Glutamatergic neuron (in vitro differentiated cells): ENCODE results near the gene RALB. TPM values are rescaled to one million over a fixed set of nuclear protein-coding genes. Genes with fewer than 3 reads are reported as not detected.

Experiments
- DNase-seq: peaks from one replicate; pipeline ENCODE4 v3.0.0; 2022
- H3K27ac Mint-ChIP-seq: one replicate; pipeline ENCODE4 v1.8.0; 2020; ENCODE audit warnings: mild to moderate bottlenecking, mixed read lengths, inconsistent platforms; ENCODE audit not compliant: unreplicated experiment
- H3K27me3 Mint-ChIP-seq: one replicate; pipeline ENCODE4 v1.8.0; 2020; ENCODE audit warnings: mild to moderate bottlenecking, moderate library complexity, mixed read lengths, inconsistent platforms; ENCODE audit not compliant: unreplicated experiment
- H3K36me3 Mint-ChIP-seq: one replicate; pipeline ENCODE4 v1.8.0; 2020; ENCODE audit warnings: mild to moderate bottlenecking, mixed read lengths, inconsistent platforms; ENCODE audit not compliant: unreplicated experiment
- H3K4me1 Mint-ChIP-seq: one replicate; pipeline ENCODE4 v1.8.0; 2020; ENCODE audit warnings: mild to moderate bottlenecking, low read depth, mixed read lengths, inconsistent platforms; ENCODE audit not compliant: unreplicated experiment
- H3K4me3 Mint-ChIP-seq: one replicate; pipeline ENCODE4 v1.8.0; 2020; ENCODE audit warnings: mild to moderate bottlenecking, mixed read lengths, inconsistent platforms; ENCODE audit not compliant: unreplicated experiment
- H3K9me3 Mint-ChIP-seq: one replicate; pipeline ENCODE4 v1.8.0; 2020; ENCODE audit warnings: mild to moderate bottlenecking, moderate library complexity, mixed read lengths, inconsistent platforms; ENCODE audit not compliant: unreplicated experiment
- total RNA-seq: library from RNA; stranded (reverse); fragmentation: NEBNext Ultra II Directional; extraction: Animal tissue kit (Norgen Biotek cat#: 25700); gene quantifications from one replicate; pipeline ENCODE4 v1.2.1, GENCODE V29; 2021; ENCODE audit not compliant: unreplicated experiment
- TF ChIP-seq, protein P1 (sequence below): fragments of 200-600 bp; sonication (generic); IDR thresholded peaks from one replicate; pipeline ENCODE4 v1.5.0; 2021; ENCODE audit not compliant: partially characterized antibody, unreplicated experiment

RALB gene
- total RNA-seq, 1 donor from 2014 or later: 16.4 TPM

DNA sequence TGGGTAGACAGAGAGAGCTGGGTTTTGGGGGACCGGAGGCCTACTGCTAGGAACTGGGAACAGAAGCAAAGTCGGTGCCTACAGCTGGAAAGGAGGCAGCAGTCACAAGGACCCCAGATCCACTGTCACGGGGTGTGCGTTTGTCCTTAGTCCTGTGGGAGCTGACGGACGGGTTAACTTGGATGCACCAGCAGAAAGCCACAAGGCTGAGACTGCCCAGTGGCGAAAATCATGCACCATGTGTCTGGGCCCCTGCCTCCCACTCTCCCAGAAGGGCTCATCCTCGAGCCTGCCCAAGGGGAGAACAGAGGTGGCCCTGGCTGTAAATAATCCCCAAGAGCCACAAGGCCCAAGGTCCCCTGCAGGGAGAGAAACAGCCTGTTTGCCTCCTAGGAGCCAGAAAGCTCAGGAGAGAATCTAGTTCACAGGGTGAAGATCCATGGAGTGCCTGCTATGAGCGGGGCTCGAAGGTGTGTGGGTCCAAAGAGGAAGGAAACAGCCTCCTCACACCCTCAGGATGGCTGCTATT lies 11.7 kb upstream of the RALB start:
- peaks cover 1% of the 10 kb centered on the region for H3K9me3 Mint-ChIP-seq
- H3K4me3 Mint-ChIP-seq: no peak overlapping the region
- H3K4me1 Mint-ChIP-seq: no peaks in the 10 kb centered on the region
- H3K27me3 Mint-ChIP-seq: peaks cover 9% of the 10 kb centered on the region
- no peaks in the 10 kb centered on the region for H3K36me3 Mint-ChIP-seq
- TF ChIP-seq, protein P1, sequence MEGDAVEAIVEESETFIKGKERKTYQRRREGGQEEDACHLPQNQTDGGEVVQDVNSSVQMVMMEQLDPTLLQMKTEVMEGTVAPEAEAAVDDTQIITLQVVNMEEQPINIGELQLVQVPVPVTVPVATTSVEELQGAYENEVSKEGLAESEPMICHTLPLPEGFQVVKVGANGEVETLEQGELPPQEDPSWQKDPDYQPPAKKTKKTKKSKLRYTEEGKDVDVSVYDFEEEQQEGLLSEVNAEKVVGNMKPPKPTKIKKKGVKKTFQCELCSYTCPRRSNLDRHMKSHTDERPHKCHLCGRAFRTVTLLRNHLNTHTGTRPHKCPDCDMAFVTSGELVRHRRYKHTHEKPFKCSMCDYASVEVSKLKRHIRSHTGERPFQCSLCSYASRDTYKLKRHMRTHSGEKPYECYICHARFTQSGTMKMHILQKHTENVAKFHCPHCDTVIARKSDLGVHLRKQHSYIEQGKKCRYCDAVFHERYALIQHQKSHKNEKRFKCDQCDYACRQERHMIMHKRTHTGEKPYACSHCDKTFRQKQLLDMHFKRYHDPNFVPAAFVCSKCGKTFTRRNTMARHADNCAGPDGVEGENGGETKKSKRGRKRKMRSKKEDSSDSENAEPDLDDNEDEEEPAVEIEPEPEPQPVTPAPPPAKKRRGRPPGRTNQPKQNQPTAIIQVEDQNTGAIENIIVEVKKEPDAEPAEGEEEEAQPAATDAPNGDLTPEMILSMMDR: no peak
- no peak for DNase-seq
- H3K27ac Mint-ChIP-seq: no peak overlapping the region

DNA sequence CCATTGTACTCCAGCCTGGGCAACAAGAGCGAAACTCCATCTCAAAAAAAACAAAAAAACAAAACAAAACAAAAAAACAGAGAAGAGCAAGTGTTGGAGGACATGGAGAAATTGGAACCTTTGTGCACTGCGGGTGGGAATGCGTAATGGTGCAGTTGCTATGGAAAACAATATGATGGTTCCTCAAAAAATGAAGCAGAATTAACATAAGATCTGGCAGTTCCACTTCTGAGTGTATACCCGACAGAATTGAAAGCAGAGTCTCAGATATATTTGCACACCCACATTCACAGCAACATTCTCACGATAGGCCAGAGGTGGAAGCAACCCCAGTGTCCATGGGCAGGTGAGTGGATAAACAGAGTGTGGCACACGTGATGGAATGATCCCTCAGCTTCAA lies 11.0 kb upstream of the RALB start:
- peaks cover 1% of the 10 kb centered on the region for H3K9me3 Mint-ChIP-seq
- no peaks in the 10 kb centered on the region for H3K4me1 Mint-ChIP-seq
- H3K27me3 Mint-ChIP-seq: peaks cover 9% of the 10 kb centered on the region
- no peak overlapping the region for H3K4me3 Mint-ChIP-seq
- DNase-seq: no peak
- H3K27ac Mint-ChIP-seq: no peak overlapping the region
- TF ChIP-seq, protein P1: no peak
- no peaks in the 10 kb centered on the region for H3K36me3 Mint-ChIP-seq

DNA sequence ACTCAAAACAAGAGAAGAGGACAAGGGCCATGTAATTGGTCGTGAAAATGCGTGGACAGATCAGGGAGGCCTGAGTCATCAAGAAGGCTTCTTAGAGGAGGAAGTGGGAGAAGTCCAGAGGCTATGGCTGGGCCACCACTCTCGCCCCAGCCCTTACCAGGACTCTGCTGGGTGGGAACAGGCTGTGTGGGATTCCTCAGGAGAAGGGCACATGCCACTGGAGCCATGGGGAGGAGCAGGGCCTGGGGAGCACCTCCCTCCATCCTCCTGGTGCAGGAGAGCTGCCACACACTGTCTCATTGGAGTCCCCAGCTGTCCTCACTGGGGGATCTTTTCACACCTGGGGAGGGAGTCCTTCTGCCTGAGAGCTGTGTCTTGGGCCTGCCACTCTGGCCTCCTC lies 9.4 kb upstream of the RALB start:
- peaks cover 3% of the 10 kb centered on the region for H3K4me1 Mint-ChIP-seq
- no peak for DNase-seq
- peaks cover 8% of the 10 kb centered on the region for H3K27me3 Mint-ChIP-seq
- H3K36me3 Mint-ChIP-seq: no peaks in the 10 kb centered on the region
- no peak overlapping the region for H3K27ac Mint-ChIP-seq
- TF ChIP-seq, protein P1: no peak
- peaks cover 1% of the 10 kb centered on the region for H3K9me3 Mint-ChIP-seq
- no peak overlapping the region for H3K4me3 Mint-ChIP-seq

DNA sequence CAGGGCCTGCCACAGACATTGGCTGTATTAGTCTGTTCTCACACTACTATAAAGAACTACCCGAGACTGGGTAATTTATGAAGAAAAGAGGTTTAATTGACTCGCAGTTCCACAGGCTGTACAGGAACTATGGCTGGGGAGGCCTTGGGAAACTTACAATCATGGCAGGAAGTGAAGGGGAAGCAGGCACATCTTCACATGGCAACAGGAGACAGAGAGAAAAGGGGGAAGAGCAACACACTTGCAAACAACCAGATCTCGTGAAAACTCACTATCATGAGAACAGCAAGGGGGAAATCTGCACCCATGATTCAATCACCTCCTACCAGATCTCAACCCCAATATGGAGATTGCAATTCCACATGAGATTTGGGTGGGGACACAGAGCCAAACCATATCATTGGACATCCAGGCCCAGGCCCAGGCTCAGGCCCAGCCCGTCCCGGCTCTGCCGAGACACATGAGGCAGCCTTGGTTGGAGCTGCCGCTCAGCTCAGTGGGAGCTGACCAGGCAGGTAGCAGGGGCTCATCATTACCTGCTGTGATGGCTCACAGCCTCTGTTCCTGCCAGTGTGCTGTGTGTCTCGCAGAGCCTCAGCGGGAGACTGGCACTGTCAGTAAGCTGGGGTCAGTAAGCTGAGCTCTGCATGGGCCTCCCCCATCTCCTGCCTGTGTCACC lies 8.6 kb upstream of the RALB start:
- Mint-ChIP-seq H3K4me3 (no peak overlapping the region), H3K27ac (no peak overlapping the region), H3K9me3 (peaks cover 1% of the 10 kb centered on the region), H3K4me1 (peaks cover 7% of the 10 kb centered on the region), H3K27me3 (peaks cover 8% of the 10 kb centered on the region), H3K36me3 (no peaks in the 10 kb centered on the region)
- TF ChIP-seq, protein P1: no peak
- no peak for DNase-seq

DNA sequence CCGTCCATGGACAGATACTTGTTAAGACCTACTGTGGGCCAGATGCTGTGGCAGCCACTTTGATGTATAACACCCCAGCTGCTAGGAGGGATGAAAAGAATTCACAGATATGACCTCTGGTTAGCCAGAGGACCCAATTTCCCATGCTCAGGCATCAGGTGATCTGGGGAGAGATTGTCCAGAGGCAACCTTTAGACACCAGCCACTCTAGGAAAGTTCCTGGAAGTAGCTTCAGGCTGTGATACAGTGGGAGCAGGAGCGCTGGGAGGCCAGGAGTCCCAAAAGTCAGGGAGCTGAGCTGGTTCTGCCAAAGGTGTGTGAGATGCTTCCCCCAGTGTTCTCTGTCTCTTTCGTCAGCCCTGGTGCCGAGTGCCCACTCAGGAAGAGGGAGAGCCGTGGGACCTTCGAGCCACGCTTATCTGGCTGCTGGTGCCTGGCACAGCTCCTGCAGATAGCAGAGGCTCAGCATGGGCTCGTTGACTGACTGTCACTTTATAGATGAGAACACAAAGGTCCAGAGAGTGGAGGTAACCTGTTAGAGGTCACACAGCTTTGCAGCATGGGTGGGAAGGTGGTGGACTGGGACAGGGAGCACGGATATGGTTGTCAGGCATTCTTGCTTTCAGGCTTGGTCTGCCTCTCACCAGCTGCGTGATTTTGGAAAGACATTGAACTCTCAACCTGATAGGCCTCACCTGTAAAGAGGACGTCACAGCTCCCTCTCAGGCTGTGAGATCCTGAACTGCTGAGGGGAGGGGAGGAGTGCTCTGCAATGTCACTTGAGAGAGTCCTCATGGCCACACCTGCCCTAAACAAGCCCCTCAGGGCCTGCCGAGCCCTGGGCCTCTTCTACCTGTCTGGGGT lies 7.8 kb upstream of the RALB start:
- no peak overlapping the region for H3K4me3 Mint-ChIP-seq
- H3K36me3 Mint-ChIP-seq: peaks cover 3% of the 10 kb centered on the region
- H3K27ac Mint-ChIP-seq: no peak overlapping the region
- no peak for DNase-seq
- H3K27me3 Mint-ChIP-seq: peaks cover 9% of the 10 kb centered on the region
- TF ChIP-seq, protein P1: no peak
- H3K9me3 Mint-ChIP-seq: peaks cover 4% of the 10 kb centered on the region
- peaks cover 7% of the 10 kb centered on the region for H3K4me1 Mint-ChIP-seq
